Stomach (tissue), 4 donors: ENCODE data around the gene NAT16.

Source experiments
- POLR2A ChIP-seq, 4 donors: fragments of 450-650 bp; IDR thresholded peaks; one replicate each; pipeline ENCODE4 v1.6.1; 2016; ENCODE audit warnings: antibody characterized with exemption in 4 of 4, control low read depth in 2 of 4, mild to moderate bottlenecking in 1 of 4, moderate library complexity in 1 of 4
- POLR2AphosphoS5 ChIP-seq, 3 donors: sonication (generic); formaldehyde crosslinking; IDR thresholded peaks; one replicate each; pipeline ENCODE4 v1.6.1; 2016; ENCODE audit warnings: antibody characterized with exemption in 3 of 3
- TF ChIP-seq, protein P1 (sequence below), 7 experiments: fragments of 450-650 bp in 4 of 7; fragments of 200-600 bp in 3 of 7; sonication (generic) in 3 of 7; IDR thresholded peaks; one replicate each; pipeline ENCODE4 v1.5.1; 2016 to 2019; ENCODE audit warnings: antibody characterized with exemption in 7 of 7, control low read depth in 2 of 7, mild to moderate bottlenecking in 1 of 7

DNA sequence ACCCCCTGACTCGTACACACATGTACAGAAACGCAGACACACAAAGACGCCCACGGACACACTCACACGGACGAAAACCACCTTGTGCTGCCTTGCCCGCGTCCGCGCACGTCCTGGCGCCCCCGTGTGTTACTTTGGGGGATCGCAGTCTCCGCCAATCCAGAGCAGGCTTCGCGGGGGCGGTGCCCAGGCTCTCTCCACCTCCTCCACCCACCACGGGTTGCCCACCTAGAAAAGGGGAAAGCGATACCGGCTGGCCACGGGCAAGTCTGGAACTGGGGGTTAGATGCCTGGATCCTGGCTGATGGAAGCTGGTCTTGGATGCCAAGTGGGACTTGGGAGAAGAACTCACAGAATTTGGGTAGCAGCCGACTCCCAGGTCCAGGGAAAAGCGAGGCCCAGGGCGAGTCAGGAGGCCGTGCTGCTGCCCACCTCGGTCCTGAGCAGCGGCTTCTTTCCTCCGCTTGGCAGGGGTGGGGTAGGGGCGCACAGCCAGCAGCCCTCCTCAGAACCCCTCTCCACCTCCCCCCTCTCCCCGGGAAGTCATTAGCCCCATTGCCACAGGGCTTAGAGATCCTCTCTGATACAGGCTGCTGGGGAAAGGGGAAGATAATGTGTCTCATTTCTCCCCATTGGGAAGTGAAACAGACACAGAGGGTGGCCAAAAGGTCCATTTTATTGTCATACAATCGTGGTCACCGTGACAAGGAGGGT lies 10.1 kb downstream of the NAT16 start:
- no peak for TF ChIP-seq POLR2A (IDR thresholded peaks at IDR 0.05)
- TF ChIP-seq, protein P1, sequence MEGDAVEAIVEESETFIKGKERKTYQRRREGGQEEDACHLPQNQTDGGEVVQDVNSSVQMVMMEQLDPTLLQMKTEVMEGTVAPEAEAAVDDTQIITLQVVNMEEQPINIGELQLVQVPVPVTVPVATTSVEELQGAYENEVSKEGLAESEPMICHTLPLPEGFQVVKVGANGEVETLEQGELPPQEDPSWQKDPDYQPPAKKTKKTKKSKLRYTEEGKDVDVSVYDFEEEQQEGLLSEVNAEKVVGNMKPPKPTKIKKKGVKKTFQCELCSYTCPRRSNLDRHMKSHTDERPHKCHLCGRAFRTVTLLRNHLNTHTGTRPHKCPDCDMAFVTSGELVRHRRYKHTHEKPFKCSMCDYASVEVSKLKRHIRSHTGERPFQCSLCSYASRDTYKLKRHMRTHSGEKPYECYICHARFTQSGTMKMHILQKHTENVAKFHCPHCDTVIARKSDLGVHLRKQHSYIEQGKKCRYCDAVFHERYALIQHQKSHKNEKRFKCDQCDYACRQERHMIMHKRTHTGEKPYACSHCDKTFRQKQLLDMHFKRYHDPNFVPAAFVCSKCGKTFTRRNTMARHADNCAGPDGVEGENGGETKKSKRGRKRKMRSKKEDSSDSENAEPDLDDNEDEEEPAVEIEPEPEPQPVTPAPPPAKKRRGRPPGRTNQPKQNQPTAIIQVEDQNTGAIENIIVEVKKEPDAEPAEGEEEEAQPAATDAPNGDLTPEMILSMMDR (IDR thresholded peaks at IDR 0.05) = peak in 5 of 7 experiments; percentile 68 to 88 (median 84)
- TF ChIP-seq POLR2AphosphoS5 (IDR thresholded peaks at IDR 0.05) = peak in 1 of 3 donors; percentile 12
